GM23338 (cell line): Measurements from ENCODE around the gene ADIPOQ. TPM values are rescaled to one million over a fixed set of nuclear protein-coding genes. Genes with fewer than 3 reads are reported as not detected.
A peak's percentile ranks its signal among the peaks of the same experiment; 100 is the strongest.

Experiments used
- ATAC-seq: fragments of 200-7000 bp; cut with Tn5 transposase; 3 replicates; pipeline ENCODE4 v1.9.1; 2020
- DNase-seq: peaks from one replicate; pipeline ENCODE4 v3.0.0-alpha.2; 2015; ENCODE audit warnings: low spot score
- H2AFZ ChIP-seq: fragments of 200-600 bp; sonication (generic); 2 replicates; pipeline ENCODE4 v1.8.0; 2016; ENCODE audit warnings: antibody characterized with exemption, mild to moderate bottlenecking, moderate library complexity
- H3F3A ChIP-seq: fragments of 200-600 bp; sonication (generic); replicated peaks from 2 replicates; pipeline ENCODE4 v1.8.0; 2017; ENCODE audit warnings: antibody characterized with exemption, mixed run types, low read depth
- H3K27ac ChIP-seq: fragments of 200-600 bp; sonication (generic); 2 replicates; pipeline ENCODE4 v1.6.1; 2016; ENCODE audit warnings: low read depth
- H3K27me3 ChIP-seq: fragments of 200-600 bp; sonication (generic); 2 replicates; pipeline ENCODE4 v1.8.0; 2016; ENCODE audit warnings: mild to moderate bottlenecking, mixed run types, moderate library complexity; ENCODE audit not compliant: insufficient read depth
- H3K36me3 ChIP-seq: fragments of 200-600 bp; sonication (generic); 2 replicates; pipeline ENCODE4 v1.8.0; 2016; ENCODE audit warnings: mild to moderate bottlenecking; ENCODE audit not compliant: insufficient read depth
- H3K4me1 ChIP-seq: fragments of 200-600 bp; sonication (generic); 2 replicates; pipeline ENCODE4 v1.8.0; 2016; ENCODE audit warnings: mild to moderate bottlenecking, moderate library complexity; ENCODE audit not compliant: insufficient read depth
- H3K4me2 ChIP-seq: fragments of 200-600 bp; sonication (generic); 2 replicates; pipeline ENCODE4 v1.7.1; 2017; ENCODE audit warnings: mixed run types
- H3K4me3 ChIP-seq: fragments of 200-600 bp; sonication (generic); 2 replicates; pipeline ENCODE4 v1.6.1; 2016; ENCODE audit warnings: mixed run types
- H3K79me2 ChIP-seq: fragments of 200-600 bp; sonication (generic); replicated peaks from 2 replicates; pipeline ENCODE4 v1.8.0; 2017; ENCODE audit warnings: mild to moderate bottlenecking; ENCODE audit not compliant: insufficient read depth
- H3K9me2 ChIP-seq: fragments of 200-600 bp; sonication (generic); 2 replicates; pipeline ENCODE4 v1.8.0; 2017; ENCODE audit not compliant: insufficient read depth
- H4K20me1 ChIP-seq: fragments of 200-600 bp; sonication (generic); replicated peaks from 2 replicates; pipeline ENCODE4 v1.8.0; 2017; ENCODE audit warnings: mild to moderate bottlenecking; ENCODE audit not compliant: insufficient read depth
- H3K27ac Mint-ChIP-seq: 2 replicates; pipeline ENCODE4 v1.8.0; 2020; ENCODE audit warnings: inconsistent platforms, mild to moderate bottlenecking, moderate library complexity, mixed read lengths
- H3K27me3 Mint-ChIP-seq: 3 replicates; pipeline ENCODE4 v1.8.0; 2022; ENCODE audit warnings: low read depth, mild to moderate bottlenecking, moderate library complexity, mixed read lengths, inconsistent platforms; ENCODE audit not compliant: insufficient read depth, poor library complexity
- H3K36me3 Mint-ChIP-seq: 3 replicates; pipeline ENCODE4 v1.8.0; 2021; ENCODE audit warnings: low read depth, mild to moderate bottlenecking, inconsistent platforms, moderate library complexity, mixed read lengths
- H3K4me1 Mint-ChIP-seq: 3 replicates; pipeline ENCODE4 v1.8.0; 2020; ENCODE audit warnings: mild to moderate bottlenecking, inconsistent platforms, mixed read lengths
- H3K4me3 Mint-ChIP-seq: 3 replicates; pipeline ENCODE4 v1.8.0; 2021; ENCODE audit warnings: moderate library complexity, mild to moderate bottlenecking, inconsistent platforms, mixed read lengths
- H3K9me3 Mint-ChIP-seq: 3 replicates; pipeline ENCODE4 v1.8.0; 2020; ENCODE audit warnings: moderate library complexity, mild to moderate bottlenecking, inconsistent platforms, mixed read lengths
- EZH2phosphoT487 ChIP-seq: fragments of 200-600 bp; sonication (generic); IDR thresholded peaks from one replicate; pipeline ENCODE4 v1.8.1; 2018; ENCODE audit warnings: antibody characterized with exemption; ENCODE audit not compliant: unreplicated experiment
- JUNB ChIP-seq: IDR thresholded peaks from one replicate; pipeline ENCODE4 v1.6.1; 2016; ENCODE audit warnings: antibody characterized with exemption; ENCODE audit not compliant: unreplicated experiment
- NANOG ChIP-seq: IDR thresholded peaks from 2 replicates; pipeline ENCODE4 v1.6.1; 2016; ENCODE audit warnings: antibody characterized with exemption, borderline replicate concordance
- POLR2AphosphoS5 ChIP-seq: IDR thresholded peaks from 2 replicates; pipeline ENCODE4 v1.6.1; 2016; ENCODE audit warnings: antibody characterized with exemption, low read depth
- STAT1 ChIP-seq: IDR thresholded peaks from one replicate; pipeline ENCODE4 v1.6.1; 2016; ENCODE audit warnings: antibody characterized with exemption; ENCODE audit not compliant: unreplicated experiment
- ZNF114 ChIP-seq: fragments of 250-450 bp; sonication (Bioruptor Pico); IDR thresholded peaks from 2 replicates; pipeline ENCODE4 v1.5.0; 2020; ENCODE audit warnings: mild to moderate bottlenecking, moderate library complexity
- ZNF331 ChIP-seq: fragments of 250-450 bp; sonication (Bioruptor Pico); IDR thresholded peaks from 2 replicates; pipeline ENCODE4 v1.5.0; 2020; ENCODE audit warnings: low read depth, mild to moderate bottlenecking, moderate library complexity
- polyA plus RNA-seq: library from polyadenylated mRNA; unstranded; fragments of >200 nt; fragmentation: Nextera tagmentation; extraction: Ambion mirVana; gene quantifications from 2 replicates; pipeline ENCODE4 v1.2.1, GENCODE V29; 2016
- total RNA-seq: library from RNA; depleted of rRNA; stranded (reverse); fragments of >200 nt; shearing (Covaris generic); gene quantifications from 2 replicates; pipeline ENCODE4 v1.2.3, GENCODE V29; 2014
- TF ChIP-seq, protein P1 (sequence below): IDR thresholded peaks from one replicate; pipeline ENCODE4 v1.6.1; 2018; ENCODE audit warnings: antibody characterized with exemption; ENCODE audit not compliant: unreplicated experiment
- TF ChIP-seq, protein P2 (sequence below): fragments of 250-450 bp; sonication (Bioruptor Pico); IDR thresholded peaks from 2 replicates; pipeline ENCODE4 v1.5.0; 2020; ENCODE audit warnings: mild to moderate bottlenecking, moderate library complexity

ADIPOQ gene
- total and polyA plus RNA-seq, 2 experiments from 2014 or later: not detected

DNA sequence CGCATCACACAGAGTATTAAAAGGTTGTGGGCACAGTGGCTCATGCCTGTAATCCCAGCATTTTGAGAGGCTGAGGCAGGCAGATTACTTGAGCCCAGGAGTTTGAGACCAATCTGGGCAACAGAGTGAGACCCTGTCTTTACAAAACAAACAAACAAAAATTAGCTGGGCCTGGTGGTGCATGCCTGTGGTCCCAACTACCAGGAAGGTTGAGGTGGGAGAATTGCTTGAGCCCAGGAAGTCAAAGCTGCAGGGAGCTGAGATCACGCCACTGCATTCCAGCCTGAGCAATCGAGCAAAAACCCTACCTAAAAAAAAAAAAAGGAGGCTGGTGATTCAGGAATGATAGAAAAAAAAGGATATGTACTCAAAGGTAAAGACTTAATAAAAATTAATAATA, 59.6 kb downstream of the ADIPOQ start:
- Mint-ChIP-seq H3K4me1 (peaks cover 17% of the 10 kb centered on the region), H3K36me3 (no peaks in the 10 kb centered on the region; the same call in 2 of the 3 replicates), H3K27ac (peak overlapping the region; percentile 49; the same call in 1 of the 2 replicates), H3K4me3 (no peak overlapping the region), H3K27me3 (peaks cover 5% of the 10 kb centered on the region), H3K9me3 (peaks cover 13% of the 10 kb centered on the region; the same call in 2 of the 3 replicates)
- H4K20me1 ChIP-seq: no peaks in the 10 kb centered on the region
- H3K36me3 ChIP-seq: peaks cover 4% of the 10 kb centered on the region; the same call in 1 of the 2 replicates
- H3K9me2 ChIP-seq: no peaks in the 10 kb centered on the region
- DNase-seq: no peak
- peaks cover 7% of the 10 kb centered on the region for H3K4me1 ChIP-seq
- peak overlapping the region; percentile 44; the same call in 1 of the 2 replicates for H2AFZ ChIP-seq
- TF ChIP-seq ZNF331 (CRISPR knock-in tag) (no peak), JUNB (no peak), ZNF114 (CRISPR knock-in tag) (no peak), POLR2AphosphoS5 (no peak), NANOG (no peak), STAT1 (no peak), EZH2phosphoT487 (no peak)
- TF ChIP-seq, protein P1, sequence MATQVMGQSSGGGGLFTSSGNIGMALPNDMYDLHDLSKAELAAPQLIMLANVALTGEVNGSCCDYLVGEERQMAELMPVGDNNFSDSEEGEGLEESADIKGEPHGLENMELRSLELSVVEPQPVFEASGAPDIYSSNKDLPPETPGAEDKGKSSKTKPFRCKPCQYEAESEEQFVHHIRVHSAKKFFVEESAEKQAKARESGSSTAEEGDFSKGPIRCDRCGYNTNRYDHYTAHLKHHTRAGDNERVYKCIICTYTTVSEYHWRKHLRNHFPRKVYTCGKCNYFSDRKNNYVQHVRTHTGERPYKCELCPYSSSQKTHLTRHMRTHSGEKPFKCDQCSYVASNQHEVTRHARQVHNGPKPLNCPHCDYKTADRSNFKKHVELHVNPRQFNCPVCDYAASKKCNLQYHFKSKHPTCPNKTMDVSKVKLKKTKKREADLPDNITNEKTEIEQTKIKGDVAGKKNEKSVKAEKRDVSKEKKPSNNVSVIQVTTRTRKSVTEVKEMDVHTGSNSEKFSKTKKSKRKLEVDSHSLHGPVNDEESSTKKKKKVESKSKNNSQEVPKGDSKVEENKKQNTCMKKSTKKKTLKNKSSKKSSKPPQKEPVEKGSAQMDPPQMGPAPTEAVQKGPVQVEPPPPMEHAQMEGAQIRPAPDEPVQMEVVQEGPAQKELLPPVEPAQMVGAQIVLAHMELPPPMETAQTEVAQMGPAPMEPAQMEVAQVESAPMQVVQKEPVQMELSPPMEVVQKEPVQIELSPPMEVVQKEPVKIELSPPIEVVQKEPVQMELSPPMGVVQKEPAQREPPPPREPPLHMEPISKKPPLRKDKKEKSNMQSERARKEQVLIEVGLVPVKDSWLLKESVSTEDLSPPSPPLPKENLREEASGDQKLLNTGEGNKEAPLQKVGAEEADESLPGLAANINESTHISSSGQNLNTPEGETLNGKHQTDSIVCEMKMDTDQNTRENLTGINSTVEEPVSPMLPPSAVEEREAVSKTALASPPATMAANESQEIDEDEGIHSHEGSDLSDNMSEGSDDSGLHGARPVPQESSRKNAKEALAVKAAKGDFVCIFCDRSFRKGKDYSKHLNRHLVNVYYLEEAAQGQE: no peak
- TF ChIP-seq, protein P2, sequence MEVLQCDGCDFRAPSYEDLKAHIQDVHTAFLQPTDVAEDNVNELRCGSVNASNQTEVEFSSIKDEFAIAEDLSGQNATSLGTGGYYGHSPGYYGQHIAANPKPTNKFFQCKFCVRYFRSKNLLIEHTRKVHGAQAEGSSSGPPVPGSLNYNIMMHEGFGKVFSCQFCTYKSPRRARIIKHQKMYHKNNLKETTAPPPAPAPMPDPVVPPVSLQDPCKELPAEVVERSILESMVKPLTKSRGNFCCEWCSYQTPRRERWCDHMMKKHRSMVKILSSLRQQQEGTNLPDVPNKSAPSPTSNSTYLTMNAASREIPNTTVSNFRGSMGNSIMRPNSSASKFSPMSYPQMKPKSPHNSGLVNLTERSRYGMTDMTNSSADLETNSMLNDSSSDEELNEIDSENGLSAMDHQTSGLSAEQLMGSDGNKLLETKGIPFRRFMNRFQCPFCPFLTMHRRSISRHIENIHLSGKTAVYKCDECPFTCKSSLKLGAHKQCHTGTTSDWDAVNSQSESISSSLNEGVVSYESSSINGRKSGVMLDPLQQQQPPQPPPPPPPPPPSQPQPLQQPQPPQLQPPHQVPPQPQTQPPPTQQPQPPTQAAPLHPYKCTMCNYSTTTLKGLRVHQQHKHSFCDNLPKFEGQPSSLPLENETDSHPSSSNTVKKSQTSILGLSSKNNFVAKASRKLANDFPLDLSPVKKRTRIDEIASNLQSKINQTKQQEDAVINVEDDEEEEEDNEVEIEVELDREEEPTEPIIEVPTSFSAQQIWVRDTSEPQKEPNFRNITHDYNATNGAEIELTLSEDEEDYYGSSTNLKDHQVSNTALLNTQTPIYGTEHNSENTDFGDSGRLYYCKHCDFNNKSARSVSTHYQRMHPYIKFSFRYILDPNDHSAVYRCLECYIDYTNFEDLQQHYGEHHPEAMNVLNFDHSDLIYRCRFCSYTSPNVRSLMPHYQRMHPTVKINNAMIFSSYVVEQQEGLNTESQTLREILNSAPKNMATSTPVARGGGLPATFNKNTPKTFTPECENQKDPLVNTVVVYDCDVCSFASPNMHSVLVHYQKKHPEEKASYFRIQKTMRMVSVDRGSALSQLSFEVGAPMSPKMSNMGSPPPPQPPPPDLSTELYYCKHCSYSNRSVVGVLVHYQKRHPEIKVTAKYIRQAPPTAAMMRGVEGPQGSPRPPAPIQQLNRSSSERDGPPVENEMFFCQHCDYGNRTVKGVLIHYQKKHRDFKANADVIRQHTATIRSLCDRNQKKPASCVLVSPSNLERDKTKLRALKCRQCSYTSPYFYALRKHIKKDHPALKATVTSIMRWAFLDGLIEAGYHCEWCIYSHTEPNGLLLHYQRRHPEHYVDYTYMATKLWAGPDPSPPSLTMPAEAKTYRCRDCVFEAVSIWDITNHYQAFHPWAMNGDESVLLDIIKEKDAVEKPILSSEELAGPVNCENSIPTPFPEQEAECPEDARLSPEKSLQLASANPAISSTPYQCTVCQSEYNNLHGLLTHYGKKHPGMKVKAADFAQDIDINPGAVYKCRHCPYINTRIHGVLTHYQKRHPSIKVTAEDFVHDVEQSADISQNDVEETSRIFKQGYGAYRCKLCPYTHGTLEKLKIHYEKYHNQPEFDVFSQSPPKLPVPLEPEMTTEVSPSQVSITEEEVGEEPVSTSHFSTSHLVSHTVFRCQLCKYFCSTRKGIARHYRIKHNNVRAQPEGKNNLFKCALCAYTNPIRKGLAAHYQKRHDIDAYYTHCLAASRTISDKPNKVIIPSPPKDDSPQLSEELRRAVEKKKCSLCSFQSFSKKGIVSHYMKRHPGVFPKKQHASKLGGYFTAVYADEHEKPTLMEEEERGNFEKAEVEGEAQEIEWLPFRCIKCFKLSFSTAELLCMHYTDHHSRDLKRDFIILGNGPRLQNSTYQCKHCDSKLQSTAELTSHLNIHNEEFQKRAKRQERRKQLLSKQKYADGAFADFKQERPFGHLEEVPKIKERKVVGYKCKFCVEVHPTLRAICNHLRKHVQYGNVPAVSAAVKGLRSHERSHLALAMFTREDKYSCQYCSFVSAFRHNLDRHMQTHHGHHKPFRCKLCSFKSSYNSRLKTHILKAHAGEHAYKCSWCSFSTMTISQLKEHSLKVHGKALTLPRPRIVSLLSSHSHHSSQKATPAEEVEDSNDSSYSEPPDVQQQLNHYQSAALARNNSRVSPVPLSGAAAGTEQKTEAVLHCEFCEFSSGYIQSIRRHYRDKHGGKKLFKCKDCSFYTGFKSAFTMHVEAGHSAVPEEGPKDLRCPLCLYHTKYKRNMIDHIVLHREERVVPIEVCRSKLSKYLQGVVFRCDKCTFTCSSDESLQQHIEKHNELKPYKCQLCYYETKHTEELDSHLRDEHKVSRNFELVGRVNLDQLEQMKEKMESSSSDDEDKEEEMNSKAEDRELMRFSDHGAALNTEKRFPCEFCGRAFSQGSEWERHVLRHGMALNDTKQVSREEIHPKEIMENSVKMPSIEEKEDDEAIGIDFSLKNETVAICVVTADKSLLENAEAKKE: no peak
- no peaks in the 10 kb centered on the region for H3K27me3 ChIP-seq
- no peak overlapping the region for H3K27ac ChIP-seq
- no peaks in the 10 kb centered on the region for H3F3A ChIP-seq
- no peak for ATAC-seq
- no peaks in the 10 kb centered on the region for H3K79me2 ChIP-seq
- H3K4me2 ChIP-seq: no peak overlapping the region
- no peak overlapping the region for H3K4me3 ChIP-seq
